AG04449 (cell line): ENCODE data around the gene UBFD1.

Experiments
- CTCF ChIA-PET: fragments of 350-600 bp; formaldehyde crosslinking; extraction: SDS; loops from one replicate; lab custom pipeline; 2021; ENCODE audit warnings: antibody characterized with exemption; lab: Yijun Ruan, JAX
- POLR2A ChIA-PET: fragments of 400-600, 350-600 bp; formaldehyde crosslinking; extraction: SDS; loops from one replicate; lab custom pipeline; 2020; ENCODE audit warnings: antibody characterized with exemption, inconsistent platforms; lab: Yijun Ruan, JAX
- DNase-seq: peaks from one replicate; pipeline ENCODE4 v3.0.0-alpha.2; 2010; ENCODE audit warnings: low read depth, low spot score
- H3K4me3 ChIP-seq: 2 replicates; pipeline ENCODE4 v1.5.1; 2011; ENCODE audit warnings: low read depth, mild to moderate bottlenecking, control low read depth, low read length
- TF ChIP-seq, protein P1 (sequence below): IDR thresholded peaks from one replicate; pipeline ENCODE4 v1.5.1; 2011; ENCODE audit warnings: mild to moderate bottlenecking, moderate library complexity, low read length, control low read depth, inconsistent platforms; ENCODE audit not compliant: insufficient read depth; ENCODE audit errors: missing control alignments

The UBFD1 gene

DNA sequence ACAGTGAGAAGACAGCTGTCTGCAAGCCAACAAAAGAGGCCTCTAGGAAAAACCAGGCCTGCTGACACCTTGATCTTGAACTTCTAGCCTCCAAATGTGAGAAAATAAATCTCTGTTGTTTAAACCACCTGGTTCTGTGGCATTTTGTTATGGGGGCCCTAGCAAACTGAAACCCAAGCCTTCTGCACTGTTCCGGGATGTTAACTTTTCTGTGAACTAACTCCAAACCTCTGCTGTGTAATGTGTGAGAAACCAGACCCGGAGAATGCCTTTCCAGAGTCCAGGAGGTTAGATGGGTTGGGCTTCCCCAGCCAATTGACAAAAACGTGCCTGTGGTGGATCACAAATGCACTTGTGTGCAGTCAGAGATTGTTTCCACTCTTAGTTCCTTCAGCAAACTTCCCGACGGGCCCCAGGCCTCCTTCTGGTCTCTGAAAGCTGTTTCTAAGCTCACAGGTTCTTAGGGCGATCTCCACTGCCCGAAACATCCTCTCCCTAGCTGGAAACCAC lies 33.6 kb upstream of the UBFD1 start:
- CTCF ChIA-PET = no interaction called here

DNA sequence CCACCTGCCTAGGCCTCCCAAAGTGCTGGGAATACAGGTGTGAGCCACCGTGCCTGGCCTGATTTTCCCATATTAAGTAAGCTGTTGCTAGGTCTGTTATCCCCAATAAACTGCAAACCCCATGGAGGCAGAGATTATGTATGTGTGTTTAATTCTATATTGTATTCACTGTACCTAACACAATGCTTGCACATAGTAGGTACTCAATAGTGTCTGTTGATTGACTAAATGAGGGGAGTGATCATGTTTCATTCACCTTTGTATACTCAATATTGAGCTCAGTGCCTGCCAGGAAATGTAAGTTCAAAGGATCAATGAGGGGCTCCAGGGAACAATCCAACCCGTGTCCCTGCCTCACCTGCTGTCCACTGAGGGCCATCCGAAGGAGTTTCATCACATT lies 32.6 kb upstream of the UBFD1 start:
- CTCF ChIA-PET = interaction anchor here (1.1 kb wide), 1 partner anchor 9 kb away, joined by 4 read pairs; no protein-coding TSS in a partner anchor

More for the DNA sequence above, 33.6 kb upstream of the UBFD1 start:
- DNase-seq = no peak
- H3K4me3 ChIP-seq = no peak overlapping the region
- TF ChIP-seq, protein P1, sequence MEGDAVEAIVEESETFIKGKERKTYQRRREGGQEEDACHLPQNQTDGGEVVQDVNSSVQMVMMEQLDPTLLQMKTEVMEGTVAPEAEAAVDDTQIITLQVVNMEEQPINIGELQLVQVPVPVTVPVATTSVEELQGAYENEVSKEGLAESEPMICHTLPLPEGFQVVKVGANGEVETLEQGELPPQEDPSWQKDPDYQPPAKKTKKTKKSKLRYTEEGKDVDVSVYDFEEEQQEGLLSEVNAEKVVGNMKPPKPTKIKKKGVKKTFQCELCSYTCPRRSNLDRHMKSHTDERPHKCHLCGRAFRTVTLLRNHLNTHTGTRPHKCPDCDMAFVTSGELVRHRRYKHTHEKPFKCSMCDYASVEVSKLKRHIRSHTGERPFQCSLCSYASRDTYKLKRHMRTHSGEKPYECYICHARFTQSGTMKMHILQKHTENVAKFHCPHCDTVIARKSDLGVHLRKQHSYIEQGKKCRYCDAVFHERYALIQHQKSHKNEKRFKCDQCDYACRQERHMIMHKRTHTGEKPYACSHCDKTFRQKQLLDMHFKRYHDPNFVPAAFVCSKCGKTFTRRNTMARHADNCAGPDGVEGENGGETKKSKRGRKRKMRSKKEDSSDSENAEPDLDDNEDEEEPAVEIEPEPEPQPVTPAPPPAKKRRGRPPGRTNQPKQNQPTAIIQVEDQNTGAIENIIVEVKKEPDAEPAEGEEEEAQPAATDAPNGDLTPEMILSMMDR = no peak
- POLR2A ChIA-PET = no interaction called here

DNA sequence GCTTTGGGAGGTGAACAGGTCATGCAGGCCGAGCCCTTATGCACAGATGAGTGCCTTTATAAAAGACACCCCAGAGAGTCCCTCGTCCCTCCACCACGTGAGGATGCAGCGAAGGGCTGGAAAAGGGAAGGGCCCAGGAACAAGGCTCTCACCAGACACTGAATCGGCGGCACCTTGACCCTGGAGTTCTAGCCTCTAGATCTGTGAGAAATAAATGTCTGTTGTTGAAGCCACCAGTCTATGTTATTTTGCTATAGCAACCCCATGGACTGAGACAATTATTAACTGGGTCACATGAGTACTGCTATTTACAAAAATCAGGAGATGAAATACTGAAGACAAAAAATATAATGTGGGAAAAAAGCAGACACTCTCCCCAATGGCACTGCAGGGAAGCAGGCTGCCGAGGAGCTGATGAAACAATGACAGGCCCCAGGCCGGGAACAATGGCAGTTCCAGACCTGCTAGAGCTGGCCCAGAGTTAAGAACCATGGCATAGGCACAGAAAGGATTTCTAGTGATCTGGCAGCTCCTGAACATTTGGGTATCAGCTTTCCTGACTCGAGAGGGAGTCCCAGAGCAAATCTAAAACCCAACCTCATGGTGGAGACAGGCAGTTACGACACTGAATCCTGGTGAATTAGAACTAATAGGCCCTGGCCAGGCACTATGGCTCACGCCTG lies 29.4 kb upstream of the UBFD1 start:
- ChIA-PET CTCF (interaction anchor here (1.7 kb wide), 1 partner anchor 29 kb away, joined by 5 read pairs; the partner anchor contains the start of genes EARS2 and UBFD1), POLR2A (no interaction called here)
- DNase-seq = no peak

More for the DNA sequence above, 32.6 kb upstream of the UBFD1 start:
- no peak overlapping the region for H3K4me3 ChIP-seq
- no peak for DNase-seq
- TF ChIP-seq, protein P1 = no peak
- POLR2A ChIA-PET = no interaction called here

DNA sequence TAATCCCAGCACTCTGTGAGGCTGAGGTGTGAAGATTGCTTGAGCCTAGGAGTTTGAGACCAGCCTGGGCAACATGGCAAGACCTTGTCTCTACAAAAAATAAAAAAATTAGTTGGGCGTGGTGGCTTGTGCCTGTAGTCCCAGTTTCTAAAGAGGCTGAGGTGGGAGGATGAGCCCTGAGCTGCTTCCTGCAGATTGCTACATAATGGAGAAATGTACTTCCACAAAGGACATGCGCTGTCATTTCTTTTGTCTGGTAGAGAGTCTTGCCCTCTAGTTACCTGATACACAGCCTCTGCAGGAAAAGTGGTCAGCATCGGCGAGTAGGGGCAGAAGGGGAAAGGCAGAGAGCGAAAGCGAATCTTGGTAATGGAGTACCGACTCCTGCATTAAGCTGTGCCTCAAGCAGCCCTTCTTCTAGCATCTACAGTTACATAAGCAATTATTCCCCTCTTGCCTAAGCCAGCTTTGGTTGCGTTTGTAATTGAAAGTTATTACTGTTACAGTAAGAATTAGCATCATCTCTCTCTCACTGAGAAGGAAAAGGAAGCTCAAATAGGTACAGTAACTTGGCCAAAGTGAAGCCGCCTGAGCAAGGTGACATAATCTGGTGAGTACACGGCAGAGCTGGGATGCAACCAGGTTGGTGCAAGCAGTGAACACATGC lies 28.8 kb upstream of the UBFD1 start:
- ChIA-PET CTCF (interaction anchor here (1.7 kb wide), 1 partner anchor 28 kb away, joined by 5 read pairs; the partner anchor contains the start of genes EARS2 and UBFD1), POLR2A (interaction anchor here (0.5 kb wide), 1 partner anchor 105 kb away, joined by 3 read pairs; no protein-coding TSS in a partner anchor)
- H3K4me3 ChIP-seq = no peak overlapping the region
- DNase-seq = no peak
- TF ChIP-seq, protein P1 = no peak

More for the DNA sequence above, 29.4 kb upstream of the UBFD1 start:
- TF ChIP-seq, protein P1 = no peak
- no peak overlapping the region for H3K4me3 ChIP-seq

DNA sequence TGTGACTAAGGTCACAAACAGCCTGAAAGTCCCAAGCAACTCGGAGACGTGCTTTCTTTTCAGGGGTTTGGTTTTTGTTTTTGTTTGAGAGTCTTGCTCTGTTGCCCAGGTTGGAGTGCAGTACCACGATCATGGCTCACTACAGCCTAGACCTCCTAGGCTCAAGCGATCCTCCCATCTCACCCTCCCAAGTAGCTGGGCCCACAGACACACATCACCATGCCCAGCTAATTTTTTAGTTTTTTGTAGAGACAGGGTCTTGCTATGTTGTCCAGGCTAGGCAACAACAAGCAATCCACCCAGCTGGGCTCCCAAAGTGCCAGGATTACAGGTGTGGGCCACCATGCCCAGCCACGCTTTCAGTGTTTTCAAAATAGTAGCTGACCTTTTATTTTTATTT lies 27.5 kb upstream of the UBFD1 start:
- no peak overlapping the region for H3K4me3 ChIP-seq
- POLR2A ChIA-PET = no interaction called here
- no peak for DNase-seq
- CTCF ChIA-PET = no interaction called here
- TF ChIP-seq, protein P1 = no peak

DNA sequence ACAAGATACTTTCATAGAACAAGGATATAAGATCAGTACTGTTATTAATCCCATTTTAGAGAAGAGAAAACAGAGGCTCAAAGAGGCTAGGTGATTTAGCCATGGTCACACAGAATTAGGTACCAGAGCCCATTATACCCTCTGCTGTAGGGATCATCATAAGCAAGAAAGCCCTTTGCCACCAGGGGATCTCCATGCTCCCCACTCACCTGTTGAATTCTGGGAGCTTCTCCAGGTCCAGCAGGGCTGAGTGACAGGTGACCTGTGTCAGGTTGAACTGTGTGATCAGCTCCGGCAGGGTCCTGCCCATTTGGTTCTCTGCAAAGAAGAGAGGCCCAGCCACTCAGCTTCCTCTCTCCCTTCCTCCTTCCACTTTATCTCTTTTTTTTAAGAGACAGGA lies 25.1 kb upstream of the UBFD1 start:
- TF ChIP-seq, protein P1 = no peak
- POLR2A ChIA-PET = no interaction called here
- no peak for DNase-seq
- H3K4me3 ChIP-seq = no peak overlapping the region
- CTCF ChIA-PET = interaction anchor here (0.6 to 1.8 kb wide), 2 partner anchors 25 to 97 kb away, joined by 3 to 6 read pairs; partner anchors contain the start of gene UBFD1
